KOPT-K1 (cell line): ENCODE measurements around the gene ACYP1.
A peak's percentile ranks its signal among the peaks of the same experiment; 100 is the strongest.

Experiments used
- H3K27ac ChIP-seq: fragments of 200-600 bp; sonication (generic); 2 replicates; pipeline ENCODE4 v1.5.1; 2016; ENCODE audit warnings: antibody characterized with exemption, mild to moderate bottlenecking, low read depth, low read length; ENCODE audit not compliant: poor library complexity, severe bottlenecking
- H3K36me3 ChIP-seq: fragments of 200-600 bp; sonication (generic); 2 replicates; pipeline ENCODE4 v1.5.1; 2017; ENCODE audit warnings: antibody characterized with exemption, mild to moderate bottlenecking, low read length, moderate library complexity; ENCODE audit not compliant: insufficient read depth
- H3K9me3 ChIP-seq: fragments of 200-600 bp; sonication (generic); 2 replicates; pipeline ENCODE4 v1.5.1; 2017; ENCODE audit warnings: antibody characterized with exemption, low read length, mild to moderate bottlenecking; ENCODE audit not compliant: insufficient read depth, poor library complexity, severe bottlenecking

Gene ACYP1

GRCh38 chr14:75003250-75004027, 60.4 kb downstream of the ACYP1 start:
- Histone ChIP-seq H3K36me3 (peaks cover 39% of the 10 kb centered on the region), H3K27ac (peak overlapping the region; percentile 81)

More at GRCh38 chr14:75003250-75004027, 60.4 kb downstream of the ACYP1 start:
- peaks cover 8% of the 10 kb centered on the region for H3K9me3 ChIP-seq
